Myocyte (in vitro differentiated cells): Measurements from ENCODE around the gene TEPSIN. TPM values are rescaled to one million over a fixed set of nuclear protein-coding genes. Genes with fewer than 3 reads are reported as not detected.
"Not testable (repeated sequence)": the region's sequence is repeated elsewhere in the genome, so short reads cannot be mapped to it uniquely, and the experiment has no call there.

Experiments
- DNase-seq: peaks from one replicate; pipeline ENCODE4 v3.0.0-alpha.2; 2012; ENCODE audit warnings: low read depth
- total RNA-seq: library from RNA; depleted of rRNA; stranded (reverse); fragments of >200 nt; gene quantifications from 2 replicates; pipeline ENCODE4 v1.2.3, GENCODE V29; 2014

The TEPSIN gene
- total RNA-seq, 1 donor from 2014 or later = 23.8 TPM

DNA sequence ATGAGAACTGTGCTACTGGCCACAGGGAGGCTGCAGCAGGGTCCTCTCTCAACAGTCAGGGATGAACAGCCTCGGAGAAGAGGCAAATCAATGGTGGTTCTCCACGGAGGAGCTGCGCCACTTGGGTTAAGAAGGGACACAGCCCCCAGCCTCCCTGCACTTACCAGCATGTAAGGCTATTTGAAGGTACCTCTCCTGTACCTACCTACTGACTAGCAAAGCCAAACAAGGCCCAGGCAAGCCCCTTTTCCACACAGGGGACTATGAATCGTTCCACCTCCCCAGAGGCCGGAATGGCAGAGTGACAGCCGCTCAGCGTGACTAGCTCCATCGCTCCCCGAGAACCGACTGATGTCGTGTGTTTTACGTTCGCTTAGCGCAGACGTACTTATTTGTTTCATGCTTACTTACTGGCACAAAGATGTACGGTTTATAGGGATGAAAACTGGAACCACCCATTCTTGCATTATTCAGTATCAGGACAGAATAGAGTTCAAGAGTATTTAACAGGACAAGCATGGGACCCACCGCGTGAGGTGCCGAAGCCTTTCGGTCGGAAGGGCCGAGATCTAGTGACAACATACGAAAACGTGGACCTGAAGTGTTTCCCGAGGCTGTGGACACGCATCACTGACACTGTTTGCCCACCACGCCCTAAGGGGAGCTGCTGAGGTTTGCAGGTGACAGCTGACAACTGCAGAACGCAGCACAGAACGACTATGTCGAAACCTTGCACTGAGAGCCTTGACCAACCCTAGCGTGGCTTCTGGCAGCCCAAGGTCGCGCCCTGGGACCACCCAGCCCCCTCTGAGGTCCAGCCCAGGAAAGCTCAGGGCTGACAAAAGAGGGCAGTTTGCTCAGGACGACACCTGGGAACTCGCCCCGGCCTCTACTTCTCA lies 1.0 kb downstream of the TEPSIN start:
- DNase-seq = no peak

- no peak for DNase-seq
Measured at GRCh38 chr17:81236784-81237183, 2.1 kb downstream of the TEPSIN start.

- DNase-seq = no peak
Measured at GRCh38 chr17:81235822-81236740, 2.8 kb downstream of the TEPSIN start.

- DNase-seq = no peak
Measured at GRCh38 chr17:81234940-81235821, 3.7 kb downstream of the TEPSIN start.

- DNase-seq = no peak
Measured at GRCh38 chr17:81234506-81234855, 4.4 kb downstream of the TEPSIN start.

GRCh38 chr17:81233811-81234505 lies 4.9 kb downstream of the TEPSIN start:
- no peak for DNase-seq

- DNase-seq = no peak
Measured at GRCh38 chr17:81233316-81233715, 5.5 kb downstream of the TEPSIN start.

- DNase-seq = no peak
Measured at GRCh38 chr17:81232616-81233241, 6.1 kb downstream of the TEPSIN start.

DNA sequence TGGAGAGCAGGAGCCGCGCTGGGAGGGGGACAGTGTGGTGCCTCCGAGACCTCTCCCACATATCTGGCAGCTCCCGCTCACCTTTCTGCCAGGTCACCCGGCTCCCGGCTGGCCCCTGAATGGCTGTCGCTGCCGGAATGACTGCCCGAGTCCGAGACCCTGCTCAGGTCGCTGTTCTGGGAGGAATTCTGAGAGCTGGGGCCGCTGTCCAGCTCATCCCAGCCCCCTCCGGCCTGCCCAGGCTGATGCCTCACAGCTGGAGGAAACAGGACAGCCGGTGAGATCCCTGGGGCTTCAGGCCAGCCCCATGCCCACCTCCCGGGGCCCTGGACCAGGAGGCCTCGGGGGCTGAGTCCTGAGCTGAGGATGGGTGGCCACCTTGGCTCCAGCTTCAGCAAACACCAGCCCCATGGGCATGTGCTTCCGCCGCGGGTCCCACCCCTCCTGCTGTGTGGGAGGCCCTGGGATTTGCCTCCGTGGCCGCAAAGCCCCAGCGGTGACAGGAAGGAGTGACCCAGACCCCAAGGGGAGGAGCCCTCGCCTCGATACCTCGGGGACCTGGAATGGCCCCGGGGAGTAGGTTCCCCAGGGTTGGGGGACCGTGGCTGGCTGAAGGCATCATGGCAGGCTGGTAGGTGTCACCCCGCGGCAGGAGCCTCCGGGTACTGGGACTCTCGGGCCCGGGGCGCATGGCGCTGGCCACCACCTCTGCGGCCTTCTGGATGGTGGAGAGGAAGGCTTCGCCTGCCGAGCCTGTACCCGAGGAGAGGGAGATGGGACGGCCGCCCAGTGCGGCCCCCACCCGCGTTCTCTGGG lies 6.9 kb downstream of the TEPSIN start:
- DNase-seq = no peak

- no peak for DNase-seq
Measured at GRCh38 chr17:81231121-81231645, 7.7 kb downstream of the TEPSIN start.

- DNase-seq = no peak
Measured at GRCh38 chr17:81230043-81230820, 8.6 kb downstream of the TEPSIN start.

DNA sequence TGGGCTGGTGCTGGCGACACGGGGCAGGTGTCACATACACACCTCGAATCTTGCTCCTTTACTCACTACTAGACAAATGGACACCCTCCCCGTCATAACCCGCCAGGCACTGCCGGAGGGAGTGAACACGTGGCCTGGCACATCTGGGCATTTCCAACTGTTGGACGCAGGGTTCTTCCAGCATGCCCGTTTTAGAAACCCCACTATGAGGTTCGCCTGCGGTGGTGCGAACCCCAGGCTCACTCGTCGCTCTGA lies 9.3 kb downstream of the TEPSIN start:
- DNase-seq = no peak

DNA sequence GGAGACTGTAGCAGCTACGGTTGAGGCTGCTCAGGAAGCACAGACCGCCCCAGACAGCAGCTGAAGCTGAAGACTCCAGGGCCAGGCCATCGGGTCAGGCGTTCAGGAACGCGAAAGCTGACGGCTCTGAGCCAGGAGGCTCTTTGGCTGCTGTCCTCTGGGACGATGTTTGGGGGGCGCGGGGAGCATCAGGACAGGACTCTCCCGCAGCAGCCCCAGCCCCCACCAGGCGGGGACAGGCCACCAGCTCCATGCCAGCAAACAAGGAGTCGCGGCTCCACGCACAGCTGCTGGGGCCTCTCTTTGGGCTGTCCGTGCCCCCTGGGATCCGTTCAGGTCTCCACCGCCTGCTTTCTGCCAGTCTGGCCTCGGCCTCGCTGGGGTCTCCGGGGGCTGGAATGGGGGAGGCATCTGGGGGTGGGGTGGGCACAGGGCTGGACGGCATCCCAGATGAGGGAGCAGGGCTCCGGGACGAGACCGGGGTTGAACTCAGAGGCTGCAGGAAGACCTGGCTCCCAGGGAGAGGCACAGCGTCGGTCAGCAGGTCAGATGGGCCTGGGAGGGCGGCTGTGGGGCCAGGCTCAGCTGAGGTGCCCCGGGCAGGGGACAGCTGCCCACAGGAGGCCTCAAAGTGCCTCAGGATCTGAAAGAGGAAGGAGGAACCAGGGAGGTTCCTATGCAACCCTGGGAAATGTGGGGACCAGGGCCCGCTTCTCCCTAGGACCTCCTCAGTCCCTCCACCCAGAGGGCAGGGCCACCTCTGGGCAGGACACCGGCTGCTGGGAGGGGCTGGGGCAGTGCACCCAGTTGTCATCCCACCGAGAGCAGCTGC lies 9.8 kb downstream of the TEPSIN start:
- DNase-seq = no peak

GRCh38 chr17:81228420-81228819 lies 10.4 kb downstream of the TEPSIN start:
- no peak for DNase-seq

DNA sequence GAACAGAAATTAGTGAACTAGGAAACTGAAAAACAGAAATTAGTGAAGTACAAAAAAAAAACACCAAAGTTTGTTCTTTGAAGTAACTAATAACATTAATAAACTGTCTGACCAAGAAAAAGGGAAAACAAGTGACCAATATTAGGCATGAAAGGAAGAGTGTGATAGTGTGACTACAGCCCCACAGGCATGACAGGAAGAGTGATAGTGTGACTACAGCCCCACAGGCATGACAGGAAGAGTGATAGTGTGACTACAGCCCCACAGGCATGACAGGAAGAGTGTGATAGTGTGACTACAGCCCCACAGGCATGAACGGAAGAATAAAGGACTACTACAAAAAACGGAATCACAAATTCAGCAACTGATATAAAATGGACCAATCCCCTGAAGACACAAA lies 11.2 kb downstream of the TEPSIN start:
- DNase-seq = not testable (repeated sequence)

DNA sequence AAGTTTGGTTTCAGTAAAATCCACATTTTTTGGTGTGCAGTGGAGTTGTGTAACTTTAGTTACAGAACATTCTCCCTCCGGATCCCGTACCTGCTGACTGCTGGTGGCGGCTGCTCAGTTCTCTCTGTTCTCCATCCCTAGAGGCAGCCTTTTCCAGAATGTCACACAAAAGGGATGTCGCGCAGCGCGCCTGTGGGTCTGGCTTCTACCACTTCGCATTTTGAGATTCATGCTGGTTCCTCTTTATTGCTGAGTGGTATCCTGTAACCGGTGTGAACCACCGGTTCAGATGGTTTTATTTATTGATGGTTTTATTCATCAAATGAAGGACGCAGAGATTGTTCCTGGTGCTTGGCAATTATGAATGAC lies 15.1 kb downstream of the TEPSIN start:
- DNase-seq = no peak

- DNase-seq = peak; percentile 99
Measured at GRCh38 chr17:81222906-81223761, 15.7 kb downstream of the TEPSIN start, which contains the start of gene CEP131. Gene CEP131 (minus strand): TSS chr17:81222965. CDS start chr17:81220056, 2,909 bp downstream.
